Small intestine (tissue), 7 donors: ENCODE data around the gene TOPORS. TPM values are rescaled to one million over a fixed set of nuclear protein-coding genes. Genes with fewer than 3 reads are reported as not detected.

Experiments used
- DNase-seq, 2 donors: peaks; one replicate each; pipeline versions ENCODE4 v3.0.0 to v3.0.0-alpha.2; 2013
- FAIRE-seq: peaks from 2 replicates; lab custom pipeline; 2012; peaks lifted over from hg19 to GRCh38; lab: Jason Lieb, UNC
- H3K27ac ChIP-seq, 3 donors: one replicate each; pipeline ENCODE4 v1.5.1; 2013; ENCODE audit warnings: low read length in 2 of 3, mild to moderate bottlenecking in 2 of 3, control low read depth in 1 of 3, inconsistent platforms in 1 of 3, low read depth in 1 of 3, moderate library complexity in 1 of 3
- H3K27me3 ChIP-seq, 3 donors: one replicate each; pipeline ENCODE4 v1.6.1; 2013; ENCODE audit warnings: low read length in 3 of 3, inconsistent platforms in 1 of 3; ENCODE audit not compliant: control insufficient read depth in 3 of 3, insufficient read depth in 3 of 3
- H3K36me3 ChIP-seq, 3 donors: one replicate each; pipeline ENCODE4 v1.6.1; 2013; ENCODE audit warnings: low read length in 3 of 3, inconsistent platforms in 1 of 3, low read depth in 1 of 3, mild to moderate bottlenecking in 1 of 3, moderate library complexity in 1 of 3; ENCODE audit not compliant: control insufficient read depth in 3 of 3, insufficient read depth in 2 of 3
- H3K4me1 ChIP-seq, 3 donors: one replicate each; pipeline ENCODE4 v1.6.1; 2013; ENCODE audit warnings: low read length in 2 of 3, inconsistent platforms in 1 of 3, low read depth in 1 of 3, mild to moderate bottlenecking in 1 of 3, moderate library complexity in 1 of 3; ENCODE audit not compliant: control insufficient read depth in 3 of 3, insufficient read depth in 2 of 3
- H3K4me3 ChIP-seq, 3 donors: one replicate each; pipeline ENCODE4 v1.5.1; 2013; ENCODE audit warnings: low read length in 3 of 3, control low read depth in 1 of 3, inconsistent platforms in 1 of 3, low read depth in 1 of 3, mild to moderate bottlenecking in 1 of 3, moderate library complexity in 1 of 3
- H3K9me3 ChIP-seq, 2 donors: one replicate each; pipeline ENCODE4 v1.6.1; 2013; ENCODE audit warnings: low read depth in 1 of 2, low read length in 1 of 2; ENCODE audit not compliant: control insufficient read depth in 2 of 2, insufficient read depth in 1 of 2
- WGBS, 3 donors: extraction: QIAGEN DNeasy Blood & Tissue Kit; methylation state at CpG; one replicate each; pipeline ENCODE4 v1.1.7; 2013; 5-methylcytosine and 5-hydroxymethylcytosine counted together
- polyA plus RNA-seq, 4 donors: library from polyadenylated mRNA; stranded (reverse) in 3 of 4; unstranded in 1 of 4; fragments of 200-250 nt in 3 of 4; fragments of 120-200 nt in 1 of 4; gene quantifications; one replicate each; pipeline versions ENCODE4 v1.2.1 to v1.2.3, GENCODE V29; 2013
- donor health status: healthy with polysubstance abuse.
- donor health status: control.
- donor health status: control.
- donor health status: Bipolar disorder and iron deficiency.
- donor health status: healthy.

The TOPORS gene
- polyA plus RNA-seq, 4 donors: 6.2 to 20.4 (median 7.1) TPM

DNA sequence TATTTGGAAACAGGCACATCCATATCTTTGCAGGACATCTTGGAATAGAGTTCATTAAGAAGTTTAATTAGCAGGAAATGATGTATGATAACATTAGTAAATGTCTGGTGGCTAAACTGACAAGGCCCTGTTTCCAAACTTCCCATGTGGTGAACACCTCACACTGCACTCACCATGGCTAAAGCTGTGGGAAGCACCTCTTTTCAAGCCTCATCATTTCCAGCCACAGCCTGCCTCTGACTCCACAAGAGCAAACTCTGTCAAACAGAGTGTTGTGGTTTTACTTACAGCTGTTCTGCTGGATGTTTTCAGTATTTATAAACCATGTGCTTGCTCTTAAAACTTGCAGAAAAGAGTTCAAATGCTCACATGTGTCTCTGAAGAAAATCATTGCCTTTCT lies 35.5 kb upstream of the TOPORS start:
- FAIRE-seq: no peak
- no peaks in the 10 kb centered on the region for H3K27me3 ChIP-seq
- H3K36me3 ChIP-seq: no peaks in the 10 kb centered on the region
- H3K4me3 ChIP-seq: no peak overlapping the region
- H3K27ac ChIP-seq: no peak overlapping the region
- no peaks in the 10 kb centered on the region for H3K4me1 ChIP-seq
- no peak for DNase-seq
- no peaks in the 10 kb centered on the region for H3K9me3 ChIP-seq

DNA sequence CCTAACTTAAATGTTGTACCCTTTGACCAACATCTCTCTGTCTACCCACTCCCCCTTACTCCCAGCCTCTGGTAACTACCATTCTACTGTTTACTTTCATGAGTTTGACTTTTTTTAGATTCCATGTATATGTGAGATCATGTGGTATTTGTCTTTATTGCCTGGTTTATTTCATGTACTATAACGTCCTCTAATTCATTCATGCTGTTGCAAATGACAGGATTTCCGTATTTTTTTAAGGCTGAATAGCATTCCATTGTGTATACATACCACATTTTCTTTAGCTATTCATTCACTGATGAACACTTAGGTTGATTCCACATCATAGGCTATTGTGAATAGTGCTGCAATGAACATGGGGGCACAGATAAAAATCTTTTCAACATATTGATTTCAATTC lies 32.4 kb upstream of the TOPORS start:
- Histone ChIP-seq H3K27me3 (no peaks in the 10 kb centered on the region), H3K36me3 (no peaks in the 10 kb centered on the region), H3K4me3 (no peak overlapping the region), H3K27ac (no peak overlapping the region), H3K9me3 (no peaks in the 10 kb centered on the region), H3K4me1 (no peaks in the 10 kb centered on the region)
- no peak for FAIRE-seq
- no peak for DNase-seq
- WGBS, 3 donors: 17 to 45% (median 20%) methylated on average over 2 of the region's 2 CpGs

DNA sequence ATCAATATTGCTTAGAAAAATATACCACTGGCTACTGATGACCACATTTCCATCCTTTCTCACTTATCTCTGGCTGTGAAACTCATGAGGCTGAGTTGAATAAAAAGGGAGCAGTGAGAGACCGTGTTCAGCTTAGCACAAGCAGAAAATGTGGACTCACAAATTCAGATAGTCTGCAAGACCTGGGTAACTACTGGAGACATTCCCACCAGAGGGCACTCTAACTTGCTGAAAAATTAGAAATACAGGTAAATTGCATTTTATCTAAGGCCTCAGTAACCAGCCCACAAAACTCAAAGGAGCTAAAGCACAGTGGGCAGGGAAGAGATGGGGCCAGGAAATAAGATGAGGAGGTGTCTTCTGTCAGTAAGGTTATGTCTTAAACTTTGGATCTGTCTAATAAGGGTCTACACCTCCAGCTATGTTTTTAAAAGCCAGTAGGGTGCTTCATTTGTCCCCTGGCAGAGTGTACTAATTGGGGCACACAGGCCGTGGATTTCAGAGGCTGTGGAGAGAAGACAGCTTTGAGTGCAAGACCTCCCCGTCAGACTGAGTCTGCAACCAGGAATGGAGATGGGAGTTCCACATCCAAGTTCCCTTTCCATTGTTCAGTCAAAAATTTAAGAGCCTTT lies 29.2 kb upstream of the TOPORS start:
- no peak overlapping the region for H3K27ac ChIP-seq
- no peak for FAIRE-seq

DNA sequence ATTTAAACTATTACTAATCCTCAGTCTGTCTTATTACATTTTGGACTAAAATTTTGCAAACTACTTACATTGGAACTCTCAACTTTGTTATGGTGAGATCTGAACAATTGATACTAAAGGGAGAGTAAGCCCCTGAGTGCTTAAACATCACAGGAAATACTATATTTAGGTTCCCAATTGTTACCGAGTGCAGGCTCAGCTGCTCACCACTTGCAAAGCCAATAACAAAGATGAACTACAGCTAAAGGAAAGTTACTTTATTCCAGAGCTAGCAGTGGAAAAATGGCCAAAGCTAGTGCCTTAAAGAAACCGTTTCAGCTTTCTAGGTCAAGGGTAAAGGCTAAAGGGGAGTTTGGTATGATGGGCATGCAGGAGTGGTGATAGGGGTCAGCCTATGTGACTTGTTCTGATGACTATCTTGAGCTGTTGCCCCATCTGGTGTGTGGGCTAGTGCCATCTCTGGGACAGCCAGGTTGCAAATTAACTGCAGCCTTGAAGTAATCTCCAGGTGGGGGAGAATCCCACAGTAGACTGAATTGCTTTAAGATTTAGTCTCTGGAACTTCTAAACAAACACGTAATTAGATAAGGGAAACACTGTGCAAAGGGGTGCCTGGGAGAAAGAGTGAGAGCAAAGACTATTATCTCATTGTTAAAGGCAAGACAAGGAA lies 28.4 kb upstream of the TOPORS start:
- FAIRE-seq: no peak
- WGBS, 3 donors: 6 to 24% (median 8%) methylated on average over 3 of the region's 3 CpGs
- no peak overlapping the region for H3K4me3 ChIP-seq
- H3K36me3 ChIP-seq: no peaks in the 10 kb centered on the region
- H3K4me1 ChIP-seq: no peaks in the 10 kb centered on the region
- peaks cover 0 to 4% (median 0%) of the 10 kb centered on the region in 3 donors for H3K27me3 ChIP-seq
- no peak overlapping the region for H3K27ac ChIP-seq
- no peak for DNase-seq
- H3K9me3 ChIP-seq: no peaks in the 10 kb centered on the region

More for the DNA sequence above, 29.2 kb upstream of the TOPORS start:
- Histone ChIP-seq H3K4me1 (no peaks in the 10 kb centered on the region), H3K36me3 (no peaks in the 10 kb centered on the region), H3K9me3 (no peaks in the 10 kb centered on the region), H3K27me3 (peaks cover 0 to 4% (median 0%) of the 10 kb centered on the region in 3 donors), H3K4me3 (no peak overlapping the region)
- peak; percentile 37 to 62 for DNase-seq
- 40 to 47% (median 44%) methylated on average over 3 of the region's 3 CpGs for WGBS, 3 donors

DNA sequence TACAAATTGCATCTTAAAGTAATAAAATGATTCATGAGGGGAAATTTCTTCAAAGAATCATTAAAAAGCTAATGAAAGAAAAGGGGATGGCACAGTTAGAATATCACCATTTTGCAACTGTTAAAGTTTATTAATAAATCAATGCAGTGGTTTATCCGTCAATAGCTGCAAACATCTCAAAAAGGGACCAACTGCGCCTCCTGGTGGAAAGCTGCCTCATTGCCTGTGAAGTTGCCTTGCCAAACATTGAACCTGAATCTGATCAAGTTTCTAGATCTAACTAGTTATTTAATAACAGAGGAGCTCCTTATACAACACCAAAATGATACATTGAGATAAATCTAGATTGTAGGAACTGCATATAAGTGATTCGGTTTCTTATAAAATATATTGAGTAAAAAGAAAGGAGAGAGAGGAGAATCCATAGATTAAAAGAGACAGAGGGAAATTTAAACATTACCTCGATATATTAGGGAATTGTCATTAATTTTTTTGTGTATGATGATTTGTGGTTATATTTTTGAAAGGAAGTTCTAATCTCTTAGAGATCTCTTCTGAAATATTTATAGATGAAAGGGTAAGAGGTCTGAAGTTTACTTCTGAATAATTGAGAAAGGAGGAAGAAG lies 27.4 kb upstream of the TOPORS start:
- WGBS, 3 donors: 12 to 18% (median 18%) methylated on average over 4 of the region's 4 CpGs
- DNase-seq: peak; percentile 71 to 75
- no peak overlapping the region for H3K4me3 ChIP-seq
- no peaks in the 10 kb centered on the region for H3K9me3 ChIP-seq
- peak; percentile 92 for FAIRE-seq
- peaks cover 0 to 4% (median 0%) of the 10 kb centered on the region in 3 donors for H3K27me3 ChIP-seq
- no peaks in the 10 kb centered on the region for H3K36me3 ChIP-seq
- H3K4me1 ChIP-seq: no peaks in the 10 kb centered on the region
- H3K27ac ChIP-seq: no peak overlapping the region

DNA sequence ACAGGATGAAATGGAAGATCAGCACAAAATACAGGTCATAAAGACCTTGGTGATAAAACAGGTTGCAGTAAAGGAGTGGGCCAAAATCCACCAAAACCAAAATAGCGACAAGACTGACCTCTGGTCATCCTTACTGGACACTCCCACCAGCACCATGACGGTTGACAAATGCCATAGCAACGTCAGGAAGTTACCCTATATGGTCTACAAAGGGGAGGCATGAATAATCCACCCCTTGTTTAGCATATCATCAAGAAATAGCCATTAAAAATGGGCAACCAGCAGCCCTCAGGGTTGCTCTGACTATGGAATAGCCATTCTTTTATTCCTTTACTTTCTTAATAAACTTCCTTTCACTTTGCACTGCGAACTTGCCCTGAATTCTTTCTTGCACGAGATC lies 26.6 kb upstream of the TOPORS start:
- Histone ChIP-seq H3K4me1 (no peaks in the 10 kb centered on the region), H3K36me3 (no peaks in the 10 kb centered on the region), H3K27ac (no peak overlapping the region), H3K4me3 (no peak overlapping the region), H3K9me3 (no peaks in the 10 kb centered on the region), H3K27me3 (peaks cover 0 to 4% (median 0%) of the 10 kb centered on the region in 3 donors)
- DNase-seq (no peak), FAIRE-seq (no peak)
- WGBS, 3 donors: 49 to 60% (median 56%) methylated on average over 5 of the region's 5 CpGs

DNA sequence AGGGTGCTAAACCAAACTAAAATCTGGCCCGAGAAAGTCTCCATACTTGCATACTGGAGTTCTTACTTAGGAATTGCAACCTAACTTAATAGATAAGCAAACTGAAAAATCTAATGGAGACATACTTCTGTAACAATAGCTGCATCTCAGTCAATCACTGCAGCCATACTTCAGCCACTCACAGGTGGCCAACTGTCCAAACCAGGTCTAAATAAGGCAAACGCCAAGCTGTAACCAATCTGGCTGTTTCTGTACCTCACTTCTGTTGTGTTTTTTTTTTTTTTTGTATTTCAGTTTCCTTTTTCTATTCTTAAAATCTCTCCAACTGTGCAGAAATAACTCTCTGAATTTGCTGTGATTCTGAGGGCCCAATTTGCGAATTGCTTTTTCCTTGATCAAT lies 24.9 kb upstream of the TOPORS start:
- Histone ChIP-seq H3K27ac (no peak overlapping the region), H3K4me1 (no peaks in the 10 kb centered on the region), H3K4me3 (no peak overlapping the region), H3K9me3 (no peaks in the 10 kb centered on the region), H3K36me3 (no peaks in the 10 kb centered on the region), H3K27me3 (peaks cover 0 to 4% (median 0%) of the 10 kb centered on the region in 3 donors)
- WGBS, 3 donors: 83 to 87% (median 85%) methylated on average over 3 of the region's 3 CpGs
- DNase-seq (no peak), FAIRE-seq (no peak)

DNA sequence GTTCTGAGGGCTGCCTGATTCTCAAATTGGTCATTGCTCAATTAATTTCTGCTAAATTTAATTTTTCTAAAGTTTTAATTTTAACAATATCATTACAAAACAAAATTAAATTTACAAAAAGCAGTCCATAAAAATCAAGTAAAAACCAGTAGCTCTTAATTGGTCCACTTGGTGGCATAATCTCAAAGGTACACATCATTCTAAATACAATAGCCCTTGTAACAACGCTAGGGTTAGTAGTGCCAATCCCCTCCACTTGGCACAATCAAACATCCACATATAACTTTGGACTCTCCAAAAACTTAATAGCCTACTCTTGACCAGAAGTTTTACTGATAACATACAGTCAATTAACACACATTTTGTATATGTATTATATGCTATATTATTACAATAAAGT lies 22.5 kb upstream of the TOPORS start:
- WGBS, 3 donors: 19 to 68% (median 22%) methylated on average over 1 of the region's 1 CpG
- H3K9me3 ChIP-seq: no peaks in the 10 kb centered on the region
- H3K27me3 ChIP-seq: peaks cover 0 to 4% (median 0%) of the 10 kb centered on the region in 3 donors
- no peak overlapping the region for H3K27ac ChIP-seq
- FAIRE-seq: no peak
- no peak overlapping the region for H3K4me3 ChIP-seq
- no peak for DNase-seq
- H3K4me1 ChIP-seq: peaks cover 0 to 5% (median 0%) of the 10 kb centered on the region in 3 donors
- H3K36me3 ChIP-seq: peaks cover 0 to 4% (median 0%) of the 10 kb centered on the region in 3 donors
